NCI-H345 (cell line): ENCODE measurements around the gene HECTD4.
A peak's percentile ranks its signal among the peaks of the same experiment; 100 is the strongest.
"Not testable (repeated sequence)": the region's sequence is repeated elsewhere in the genome, so short reads cannot be mapped to it uniquely, and the experiment has no call there.

Experiments used
- DNase-seq: peaks from one replicate; lab custom pipeline; 2025; lab: John Stamatoyannopoulos, UW

The HECTD4 gene, protein sequence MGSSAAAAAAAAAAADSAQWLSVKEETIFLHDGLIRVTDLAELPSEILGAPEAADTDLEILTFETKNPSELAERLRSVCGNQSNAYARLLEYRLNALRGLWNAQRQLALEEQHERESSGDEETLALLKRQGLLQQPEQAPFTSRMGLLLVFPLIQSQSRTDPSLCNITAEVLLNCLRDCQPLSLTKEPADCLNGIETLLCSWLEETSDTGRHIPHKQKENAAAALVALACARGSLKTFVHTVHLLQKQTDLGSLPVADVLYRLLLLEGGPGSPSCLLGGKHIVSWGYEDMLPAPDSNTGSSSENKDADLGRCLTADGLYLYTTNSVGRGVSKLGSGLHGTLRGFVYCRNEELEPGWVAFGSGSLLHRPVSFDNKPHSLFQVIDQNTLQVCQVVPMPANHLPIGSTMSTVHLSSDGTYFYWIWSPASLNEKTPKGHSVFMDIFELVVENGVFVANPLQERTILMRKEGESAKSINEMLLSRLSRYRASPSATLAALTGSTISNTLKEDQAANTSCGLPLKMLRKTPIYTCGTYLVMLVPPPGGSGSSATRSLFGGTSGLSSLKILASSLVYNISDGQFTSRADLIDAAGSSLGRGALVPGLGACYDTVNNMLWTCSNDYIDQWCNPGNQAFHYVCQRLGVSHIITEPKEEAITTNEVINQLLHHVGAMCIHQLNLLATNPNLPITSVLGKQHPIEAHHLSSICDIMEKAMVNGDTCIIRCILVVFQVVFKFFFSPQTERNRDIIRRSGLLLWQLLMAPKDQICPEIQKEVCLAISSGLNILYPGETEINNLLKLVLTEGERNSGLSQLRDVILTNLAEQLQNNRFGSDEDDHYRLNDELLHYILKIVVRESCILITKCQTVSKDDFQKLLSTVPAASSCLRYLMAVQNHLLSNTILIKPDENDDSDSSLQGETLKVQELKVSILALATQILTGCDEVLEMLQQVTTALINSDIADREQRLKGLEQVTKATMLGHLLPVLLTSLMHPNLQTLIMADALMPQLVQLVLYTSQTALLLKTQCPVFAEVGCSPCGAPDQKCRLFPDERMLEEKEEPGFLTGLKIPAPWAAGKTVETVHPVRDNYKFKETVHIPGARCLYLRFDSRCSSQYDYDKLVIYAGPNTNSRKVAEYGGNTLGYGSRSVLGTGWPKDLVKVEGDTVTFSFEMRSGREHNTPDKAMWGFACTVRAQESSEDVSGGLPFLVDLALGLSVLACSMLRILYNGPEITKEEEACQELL (N-terminal part only)

DNA sequence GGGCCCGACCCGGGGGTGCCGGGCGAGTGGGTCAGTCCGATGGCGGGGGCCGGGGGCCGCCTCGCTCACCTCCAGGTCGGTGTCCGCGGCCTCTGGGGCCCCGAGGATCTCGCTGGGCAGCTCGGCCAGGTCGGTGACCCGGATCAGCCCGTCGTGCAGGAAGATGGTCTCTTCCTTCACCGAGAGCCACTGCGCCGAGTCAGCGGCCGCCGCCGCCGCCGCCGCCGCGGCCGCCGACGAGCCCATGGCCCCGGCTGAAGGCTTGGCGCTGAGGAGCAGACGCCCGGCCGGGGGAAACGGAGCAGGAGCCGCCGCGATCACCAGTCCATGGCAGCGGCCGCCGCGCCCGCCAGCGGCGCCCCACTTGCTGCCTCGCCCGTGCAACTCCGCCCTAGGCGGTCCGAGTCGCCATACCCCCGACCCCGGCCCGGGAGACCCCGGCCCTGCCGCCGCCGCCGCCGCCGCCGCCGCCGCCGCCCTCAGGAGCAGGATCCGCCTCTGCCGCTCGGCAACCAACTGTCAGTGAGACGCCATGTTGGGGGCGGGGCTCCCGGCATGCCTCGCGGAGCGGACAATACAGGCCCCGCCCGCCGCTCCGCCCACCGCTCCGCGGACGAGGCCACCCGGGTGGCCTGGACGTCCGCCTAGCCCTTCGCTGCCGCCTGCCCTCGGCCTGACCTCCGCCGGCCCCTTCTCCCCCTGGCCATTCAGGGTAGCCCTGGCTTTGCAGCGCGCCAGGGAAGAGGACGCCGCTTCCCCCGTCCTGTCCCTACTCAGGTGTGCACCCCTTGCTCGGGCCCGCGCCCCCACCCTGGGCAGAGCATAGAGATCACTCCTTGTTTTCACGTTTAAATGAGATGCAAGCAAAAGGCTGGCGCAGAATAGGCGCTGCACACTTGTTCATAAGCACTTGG, at the start of gene HECTD4:
TSS of gene HECTD4 (minus strand) at position 549 of the 914 bp plus-strand sequence. CDS start at position 246, 303 bp downstream.
- DNase-seq: peak; percentile 94

DNA sequence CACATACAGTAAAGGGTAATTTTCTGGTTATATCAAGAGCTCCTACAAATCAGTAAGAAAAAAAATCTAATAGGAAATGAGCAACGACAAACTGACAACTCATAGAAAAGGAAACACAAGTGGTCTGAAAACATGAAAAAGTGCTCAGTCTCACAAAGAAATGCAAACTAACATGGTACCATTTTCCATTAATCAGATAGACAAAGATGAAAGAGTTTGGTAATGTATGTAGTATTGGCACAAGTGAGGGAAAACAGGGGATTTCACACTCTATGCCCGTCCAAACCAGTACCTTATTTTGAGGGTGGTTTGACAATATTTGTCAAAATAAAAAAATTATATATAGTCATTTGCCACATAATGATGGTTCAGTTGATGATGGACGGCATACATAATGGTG, 49.7 kb upstream of the HECTD4 start:
- no peak for DNase-seq

DNA sequence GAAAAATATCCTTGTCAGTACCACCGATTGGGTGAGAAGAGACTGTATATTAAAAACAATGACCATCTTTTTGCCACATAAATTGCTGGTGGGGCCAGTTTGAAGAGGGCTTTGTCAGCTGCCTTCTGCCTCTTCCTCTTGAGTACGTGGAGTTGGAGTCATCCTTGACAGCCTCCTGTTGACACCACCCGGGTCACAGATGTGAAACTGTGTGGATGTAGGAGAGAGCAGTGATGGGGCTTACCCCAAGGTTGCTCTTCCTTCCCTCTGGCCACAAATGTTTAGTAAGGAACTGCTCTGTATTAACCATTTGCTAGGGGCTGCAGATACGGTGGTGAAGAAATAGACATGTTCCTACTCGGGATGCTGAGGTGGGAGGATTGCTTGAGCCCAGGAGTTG, 48.7 kb upstream of the HECTD4 start:
- no peak for DNase-seq

DNA sequence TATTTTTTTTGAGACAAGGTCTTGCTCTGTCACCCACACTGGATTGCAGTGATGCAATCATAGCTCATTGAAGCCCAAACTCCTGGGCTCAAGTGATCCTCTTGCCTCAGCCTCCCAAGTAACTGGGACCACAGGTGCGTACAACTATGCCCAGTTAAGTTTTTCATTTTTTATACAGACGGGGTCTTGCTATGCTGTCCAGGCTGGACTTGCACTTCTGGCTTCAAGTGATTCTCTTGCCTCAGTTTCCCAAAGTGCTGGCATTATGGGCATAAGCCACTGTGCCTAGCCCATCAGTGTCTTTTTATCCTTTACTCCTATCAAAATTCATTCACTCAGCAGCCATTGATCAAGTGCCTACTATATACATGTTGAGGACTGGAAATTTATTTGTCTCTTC, 45.5 kb upstream of the HECTD4 start:
- no peak for DNase-seq

DNA sequence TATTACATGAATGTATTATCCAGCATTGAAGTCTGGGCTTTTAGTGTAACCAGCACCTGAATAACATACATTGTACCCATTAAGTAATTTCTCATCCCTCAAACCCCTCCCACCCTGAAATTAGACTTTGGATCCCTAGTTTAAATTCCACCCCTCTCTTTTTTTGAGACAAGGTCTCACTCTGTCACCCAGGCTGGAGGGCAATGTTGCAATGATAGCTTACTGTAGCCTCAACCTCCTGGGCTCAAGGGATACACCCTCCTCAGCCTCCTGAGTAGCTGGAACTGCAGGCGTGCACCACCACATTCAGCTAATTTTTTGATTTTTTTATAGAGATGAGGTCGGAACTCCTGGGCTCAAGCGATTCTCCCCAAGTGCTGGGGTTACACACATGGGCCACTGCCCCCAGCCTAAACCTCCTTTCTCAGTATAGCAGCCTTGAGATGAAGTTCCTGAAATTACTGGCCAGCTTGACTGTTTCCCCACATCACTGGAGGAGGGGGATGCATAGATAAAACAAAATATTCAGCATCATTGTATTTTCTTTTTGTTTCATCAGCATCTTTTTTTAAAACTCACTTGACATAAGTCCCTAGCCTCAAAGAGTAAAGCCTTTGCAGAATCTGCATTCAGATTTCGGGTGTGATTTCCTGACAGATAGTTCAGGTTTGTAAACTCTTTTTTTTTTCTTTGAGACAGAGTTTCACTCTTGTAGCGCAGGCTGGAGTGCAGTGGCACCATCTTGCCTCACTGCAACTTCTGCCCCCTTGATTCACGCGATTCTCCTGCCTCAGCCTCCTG, 43.6 kb upstream of the HECTD4 start:
- no peak for DNase-seq

DNA sequence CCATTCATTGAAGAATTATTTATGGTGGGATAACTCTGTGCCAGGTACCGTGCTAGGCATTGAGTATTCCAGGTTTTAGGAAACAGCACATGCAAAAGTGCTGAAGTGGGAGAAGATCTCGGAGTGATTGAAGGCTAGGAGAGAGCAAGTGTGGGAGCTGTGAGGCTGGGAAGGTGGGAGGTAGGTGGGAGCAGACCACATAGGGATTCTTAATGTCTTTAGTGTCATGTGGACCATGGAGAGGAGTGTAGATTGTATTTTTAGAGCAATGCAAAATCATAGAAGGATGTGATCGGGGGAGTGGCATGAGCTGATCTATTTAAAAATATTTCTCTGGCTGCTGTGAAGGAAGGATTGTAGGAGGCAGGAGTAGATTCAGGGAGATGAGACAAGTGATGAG, 41.9 kb upstream of the HECTD4 start:
- DNase-seq: no peak

DNA sequence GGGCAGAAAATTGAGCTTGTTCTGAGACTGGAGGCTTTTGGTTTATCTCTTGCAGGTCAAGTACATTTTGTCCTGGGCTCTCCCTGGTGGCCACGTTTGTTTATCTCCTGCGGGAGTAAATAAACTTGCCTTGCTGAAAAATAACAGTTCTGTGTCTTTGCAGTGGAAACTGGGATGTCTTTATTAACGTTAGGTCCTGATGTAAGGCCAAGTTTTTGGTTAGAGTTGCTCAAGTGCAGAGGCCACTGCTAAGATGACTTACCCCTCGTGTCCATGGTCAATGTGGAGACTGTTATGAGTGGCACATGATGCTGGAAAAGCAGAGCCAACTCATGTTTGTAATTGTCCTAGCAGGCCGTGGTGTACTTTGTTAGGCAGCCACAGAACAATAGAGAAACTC, 40.3 kb upstream of the HECTD4 start:
- no peak for DNase-seq

DNA sequence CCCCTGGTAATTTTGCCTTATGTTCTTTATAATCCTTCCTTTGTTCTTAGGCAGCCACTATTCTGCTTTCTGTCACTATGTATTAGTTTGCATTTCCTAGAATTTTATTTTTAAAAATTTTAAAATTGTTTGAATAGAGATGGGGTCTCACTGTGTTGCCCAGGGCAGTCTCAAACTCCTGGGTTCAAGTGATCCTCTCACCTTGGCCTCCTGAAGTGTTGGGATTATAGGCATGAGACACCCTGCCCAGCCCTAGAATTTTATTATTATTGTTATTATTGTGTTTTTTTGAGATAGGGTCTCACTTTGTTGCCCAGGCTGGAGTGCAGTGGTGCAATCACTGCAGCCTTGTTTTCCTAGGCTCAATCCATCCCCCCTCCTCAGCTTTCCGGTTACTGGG, 39.1 kb upstream of the HECTD4 start:
- DNase-seq: no peak

DNA sequence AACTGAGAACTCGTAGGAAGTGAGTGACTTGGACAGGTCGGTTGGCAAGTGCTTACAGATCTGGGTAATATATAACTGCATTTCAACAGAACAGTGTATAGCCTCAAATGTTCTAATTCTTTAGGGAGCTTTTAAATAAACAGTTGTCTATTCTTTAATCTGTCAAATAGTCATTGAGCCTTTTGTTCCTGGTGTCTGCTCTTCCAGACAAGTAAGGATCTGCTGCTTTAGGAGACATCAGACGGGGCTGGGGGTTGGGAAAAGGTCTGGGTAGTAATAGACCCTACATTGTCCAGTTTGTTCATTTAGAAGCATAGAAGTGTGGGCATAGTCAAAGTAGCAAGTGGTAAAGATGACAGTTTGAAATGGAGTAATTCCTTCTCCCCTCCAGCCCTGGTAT, 38.5 kb upstream of the HECTD4 start:
- no peak for DNase-seq

DNA sequence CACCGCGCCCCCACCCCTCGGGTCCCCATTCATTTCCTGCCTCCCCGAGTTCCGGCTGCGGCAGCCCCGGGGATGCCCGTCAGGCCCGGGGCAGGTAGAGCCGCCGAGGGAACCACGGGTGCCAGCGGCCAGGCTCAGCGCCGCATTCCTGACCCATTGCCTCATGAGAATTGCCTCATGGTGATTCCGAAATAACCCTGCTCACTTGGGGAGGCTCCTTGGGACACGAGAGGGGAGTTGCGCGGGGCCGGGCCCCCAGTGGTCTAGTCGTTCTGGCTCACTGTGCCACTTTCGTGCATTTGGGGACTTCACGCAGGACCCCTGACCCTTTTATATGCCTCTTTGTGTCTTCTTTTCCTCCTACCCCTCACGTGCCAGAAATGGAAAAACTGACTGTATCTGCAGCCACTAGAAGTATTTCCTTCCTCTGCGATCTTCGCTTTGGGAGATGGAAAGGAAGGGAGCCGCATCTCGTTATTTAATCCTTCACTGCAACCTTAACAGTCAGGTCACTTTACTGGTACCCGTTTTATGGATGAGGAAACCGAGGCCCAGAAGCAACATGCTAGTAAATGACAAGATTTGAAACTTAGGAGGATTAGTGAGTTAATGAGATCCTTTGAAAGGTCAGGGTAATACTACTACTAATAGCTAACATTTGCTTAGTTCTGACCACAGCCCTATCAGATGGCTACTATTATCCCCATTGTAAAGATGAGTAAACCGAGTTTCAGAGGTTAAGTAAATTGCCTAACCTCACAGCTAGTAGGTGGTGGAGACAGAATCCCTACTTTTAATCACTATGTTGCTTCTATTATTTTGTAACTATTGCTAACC, 37.3 kb upstream of the HECTD4 start:
- DNase-seq: peak; percentile 33

DNA sequence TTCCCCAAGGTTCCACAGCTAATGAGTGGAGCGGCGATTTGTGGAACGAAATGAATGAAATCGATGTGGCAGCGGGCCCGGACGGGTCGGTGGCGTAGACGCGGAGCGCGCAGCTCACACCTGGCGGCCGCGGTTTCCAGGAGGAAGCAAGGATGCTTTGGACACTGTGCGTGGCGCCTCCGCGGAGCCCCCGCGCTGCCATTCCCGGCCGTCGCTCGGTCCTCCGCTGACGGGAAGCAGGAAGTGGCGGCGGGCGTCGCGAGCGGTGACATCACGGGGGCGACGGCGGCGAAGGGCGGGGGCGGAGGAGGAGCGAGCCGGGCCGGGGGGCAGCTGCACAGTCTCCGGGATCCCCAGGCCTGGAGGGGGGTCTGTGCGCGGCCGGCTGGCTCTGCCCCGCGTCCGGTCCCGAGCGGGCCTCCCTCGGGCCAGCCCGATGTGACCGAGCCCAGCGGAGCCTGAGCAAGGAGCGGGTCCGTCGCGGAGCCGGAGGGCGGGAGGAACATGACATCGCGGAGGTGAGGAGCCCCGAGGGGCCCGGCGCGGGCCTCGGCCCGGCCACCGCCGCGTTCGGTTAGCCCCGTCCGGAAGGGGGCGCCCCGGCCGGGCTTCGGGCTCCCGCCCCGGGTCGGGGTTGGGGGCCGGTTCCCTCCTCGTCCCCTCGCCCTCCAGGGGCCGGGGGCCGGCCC, 36.5 kb upstream of the HECTD4 start, which contains the start of gene PTPN11:
TSS of gene PTPN11 (plus strand) at position 340 of the 689 bp plus-strand sequence. CDS start at position 505, 165 bp downstream.
- DNase-seq: peak; percentile 87

DNA sequence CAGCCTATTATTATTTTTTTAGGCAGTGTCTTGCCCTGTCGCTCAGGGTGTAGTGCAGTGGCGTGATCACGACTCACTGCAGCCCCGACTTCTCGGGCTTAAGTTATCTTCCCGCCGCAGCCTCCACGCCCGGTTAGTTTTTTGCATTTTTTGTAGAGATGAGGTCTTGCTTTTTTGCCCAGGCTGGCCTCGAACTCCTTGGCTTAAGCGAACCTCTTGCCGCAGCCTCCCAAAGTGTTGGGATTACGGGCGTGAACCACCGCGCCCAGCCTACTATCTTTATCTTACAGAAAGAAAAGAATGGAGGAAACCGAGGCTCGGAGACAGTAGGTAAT, 36.0 kb upstream of the HECTD4 start:
- no peak for DNase-seq

DNA sequence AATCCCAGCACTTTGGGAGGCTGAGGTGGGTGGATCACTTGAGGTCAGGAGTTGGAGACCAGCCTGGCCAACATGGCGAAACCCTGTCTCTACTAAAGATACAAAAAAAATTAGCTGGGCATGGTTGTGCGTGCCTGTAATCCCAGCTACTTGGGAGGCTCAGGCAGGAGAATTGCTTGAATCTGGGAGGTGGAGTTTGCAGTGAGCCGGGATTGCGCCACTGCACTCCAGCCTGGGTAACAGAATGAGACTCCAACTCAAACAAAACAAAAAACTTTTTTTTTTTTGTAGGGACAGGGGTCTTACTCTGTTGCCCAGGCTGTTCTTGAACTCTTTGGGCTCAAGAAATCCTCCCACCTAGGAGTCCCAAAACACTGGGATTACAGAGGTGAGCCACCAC, 33.2 kb upstream of the HECTD4 start:
- not testable (repeated sequence) for DNase-seq

DNA sequence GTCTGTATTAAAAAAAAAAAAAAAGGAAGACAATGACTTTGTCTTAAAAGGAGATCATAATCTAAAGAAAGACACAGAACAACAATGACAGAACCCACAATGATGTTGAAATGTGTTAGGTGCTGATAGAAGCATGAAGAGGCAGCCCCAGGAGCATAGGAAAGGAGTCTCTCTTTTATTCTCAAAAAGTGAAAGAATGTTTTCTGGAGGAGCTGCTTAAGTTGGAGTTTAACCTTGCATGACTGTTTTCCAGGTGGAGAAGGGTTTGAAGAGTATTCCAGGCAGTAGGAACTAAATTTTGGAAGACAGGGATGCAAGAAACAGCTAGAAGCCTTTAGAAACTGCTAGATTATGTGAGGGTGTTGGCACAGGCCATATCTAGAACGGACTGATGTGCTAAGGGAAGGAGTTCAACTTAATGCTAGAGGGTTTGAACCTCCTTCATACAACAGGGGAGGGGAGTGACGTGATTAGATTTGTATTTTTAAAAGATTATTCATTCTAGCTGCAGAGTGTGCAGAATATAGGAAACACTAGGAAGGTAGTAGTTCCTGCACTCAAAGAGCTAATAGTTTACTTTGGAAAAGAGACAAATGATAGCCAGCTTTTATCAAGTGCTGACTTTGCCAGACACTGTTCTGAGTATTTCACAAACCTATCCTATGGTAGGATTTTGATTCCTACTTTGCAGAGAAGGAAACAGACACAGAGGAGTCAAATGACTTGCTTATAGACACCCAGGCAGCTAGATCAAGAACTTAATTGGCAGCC, 31.8 kb upstream of the HECTD4 start:
- no peak for DNase-seq

DNA sequence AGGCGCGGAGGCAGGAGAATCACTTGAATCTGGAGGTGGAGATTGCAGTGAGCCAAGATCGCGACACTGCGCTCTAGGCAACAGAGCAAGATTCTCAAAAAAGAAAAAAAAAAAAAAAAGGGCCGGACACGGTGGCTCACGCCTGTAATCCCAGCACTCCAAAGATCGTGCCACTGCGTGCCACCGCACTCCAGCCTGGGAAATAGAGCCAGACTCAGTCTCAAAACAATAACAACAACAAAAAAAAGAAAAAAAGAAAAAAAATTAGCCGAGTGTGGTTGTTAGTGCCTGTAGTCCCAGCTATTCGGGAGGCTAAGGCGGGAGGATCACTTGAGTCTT, 27.6 kb upstream of the HECTD4 start:
- DNase-seq: no peak

DNA sequence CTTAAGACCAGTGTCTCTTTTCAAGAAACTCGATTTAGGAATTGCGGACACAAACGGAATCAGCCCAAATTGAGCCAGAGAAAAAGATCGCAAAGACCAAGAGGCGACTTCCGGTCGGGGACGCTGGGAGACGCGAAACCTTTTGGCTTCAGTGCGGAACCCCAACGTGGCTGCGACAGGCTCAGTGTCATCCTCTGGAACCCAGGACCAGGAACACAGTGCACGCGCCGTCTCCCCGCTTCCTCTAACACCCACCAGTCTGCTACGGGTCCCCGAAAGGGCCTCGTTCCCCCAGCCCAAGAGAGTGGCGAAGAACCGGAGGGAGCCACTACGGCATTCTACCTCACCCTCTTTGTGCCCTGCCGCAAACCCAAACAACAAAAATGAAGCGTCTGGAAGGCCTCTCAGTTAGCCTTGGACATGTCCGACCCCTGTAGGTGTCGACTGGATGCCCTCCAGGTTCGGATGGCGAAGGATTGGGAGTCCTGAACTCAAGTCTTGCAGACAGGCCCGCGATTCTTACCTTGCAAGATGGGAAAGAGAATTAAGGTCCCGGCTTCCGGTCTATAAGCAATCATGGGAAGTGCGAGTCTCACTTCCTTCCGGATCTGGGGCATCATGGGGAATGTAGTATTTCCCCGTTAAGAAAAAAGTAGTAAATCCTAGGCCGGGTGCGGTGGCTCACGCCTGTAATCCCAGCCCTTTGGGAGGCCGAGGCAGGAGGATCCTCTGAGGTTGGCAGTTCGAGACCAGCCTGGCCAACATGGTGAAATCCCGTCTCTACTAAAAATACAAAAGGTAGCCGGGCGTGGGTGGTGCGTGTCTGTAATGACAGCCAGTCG, 27.1 kb upstream of the HECTD4 start, which contains the start of gene RPL6:
TSS of gene RPL6 (minus strand) at position 542 of the 842 bp plus-strand sequence. CDS start 949 bp downstream, outside the sequence.
- DNase-seq: peak; percentile 92

DNA sequence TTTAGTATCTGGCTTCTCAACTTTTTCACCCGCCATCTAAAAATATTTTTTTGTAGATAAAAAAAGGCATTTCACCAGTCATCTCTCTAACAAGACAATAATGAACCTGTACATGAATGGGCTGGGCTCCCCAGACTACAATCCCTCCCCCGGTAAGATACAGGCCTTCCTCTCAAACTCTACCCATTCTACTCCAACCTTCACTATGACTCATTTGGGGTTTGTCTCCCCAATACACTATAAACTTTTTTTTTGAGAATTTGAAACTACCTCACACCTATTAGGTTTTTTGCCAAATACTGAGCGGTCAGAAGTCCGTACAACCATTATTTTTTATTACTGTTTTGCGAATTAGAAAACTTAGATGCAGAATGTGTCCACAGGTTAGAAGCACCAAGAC, 26.4 kb upstream of the HECTD4 start:
- no peak for DNase-seq
